ENCODE results near the gene ADAMTS20.

Gene ADAMTS20

GRCh38 chr12:43338848-43339526, 213.0 kb downstream of the ADAMTS20 start:
- Histone ChIP-seq H3K9me3 (ENCODE audit: insufficient read depth, low read length, severe bottlenecking) (no peaks in the 10 kb centered on the region), H3K79me2 (ENCODE audit: insufficient read depth, low read length) (no peaks in the 10 kb centered on the region), H3K9ac (ENCODE audit: low read depth, low read length) (no peak overlapping the region), H3K27me3 (ENCODE audit: insufficient read depth, low read length, poor library complexity) (no peaks in the 10 kb centered on the region), H3K36me3 (ENCODE audit: insufficient read depth, low read length) (no peaks in the 10 kb centered on the region), H3K4me3 (ENCODE audit: low read depth in 1 of 2, low read length in 2 of 2) (no peak overlapping the region), H4K20me1 (ENCODE audit: insufficient read depth, low read length) (no peaks in the 10 kb centered on the region), H3K4me1 (ENCODE audit: insufficient read depth, low read length) (no peaks in the 10 kb centered on the region), H2AFZ (ENCODE audit: low read depth, low read length) (no peak overlapping the region), H3K27ac (ENCODE audit: low read length) (no peak overlapping the region), H3K4me2 (ENCODE audit: insufficient read depth, low read length) (no peak overlapping the region)
- ATAC-seq (ENCODE audit: insufficient read depth, low read depth) (no peak), DNase-seq (no peak)
- TF ChIP-seq CTCF (IDR thresholded peaks at IDR 0.05; ENCODE audit: borderline replicate concordance, extremely low read depth, low read length, poor library complexity, severe bottlenecking) (peak; percentile 50), EZH2 (IDR thresholded peaks at IDR 0.05; ENCODE audit: borderline replicate concordance, low read depth, low read length, severe bottlenecking) (no peak)

- Histone ChIP-seq H2AFZ (ENCODE audit: low read depth, low read length) (no peak overlapping the region), H3K27me3 (ENCODE audit: insufficient read depth, low read length, poor library complexity) (no peaks in the 10 kb centered on the region), H3K36me3 (ENCODE audit: insufficient read depth, low read length) (no peaks in the 10 kb centered on the region), H3K4me1 (ENCODE audit: insufficient read depth, low read length) (no peaks in the 10 kb centered on the region), H3K9ac (ENCODE audit: low read depth, low read length) (no peak overlapping the region), H4K20me1 (ENCODE audit: insufficient read depth, low read length) (no peaks in the 10 kb centered on the region), H3K9me3 (ENCODE audit: insufficient read depth, low read length, severe bottlenecking) (no peaks in the 10 kb centered on the region), H3K79me2 (ENCODE audit: insufficient read depth, low read length) (no peaks in the 10 kb centered on the region), H3K27ac (ENCODE audit: low read length) (no peak overlapping the region), H3K4me3 (ENCODE audit: low read depth in 1 of 2, low read length in 2 of 2) (no peak overlapping the region), H3K4me2 (ENCODE audit: insufficient read depth, low read length) (no peak overlapping the region)
- TF ChIP-seq EZH2 (IDR thresholded peaks at IDR 0.05; ENCODE audit: borderline replicate concordance, low read depth, low read length, severe bottlenecking), result no peak
- no peak for TF ChIP-seq CTCF (IDR thresholded peaks at IDR 0.05; ENCODE audit: borderline replicate concordance, extremely low read depth, low read length, poor library complexity, severe bottlenecking)
- ATAC-seq (ENCODE audit: insufficient read depth, low read depth), result no peak
- DNase-seq, result no peak
Observed at GRCh38 chr12:43337571-43338444, 214.2 kb downstream of the ADAMTS20 start.

DNA sequence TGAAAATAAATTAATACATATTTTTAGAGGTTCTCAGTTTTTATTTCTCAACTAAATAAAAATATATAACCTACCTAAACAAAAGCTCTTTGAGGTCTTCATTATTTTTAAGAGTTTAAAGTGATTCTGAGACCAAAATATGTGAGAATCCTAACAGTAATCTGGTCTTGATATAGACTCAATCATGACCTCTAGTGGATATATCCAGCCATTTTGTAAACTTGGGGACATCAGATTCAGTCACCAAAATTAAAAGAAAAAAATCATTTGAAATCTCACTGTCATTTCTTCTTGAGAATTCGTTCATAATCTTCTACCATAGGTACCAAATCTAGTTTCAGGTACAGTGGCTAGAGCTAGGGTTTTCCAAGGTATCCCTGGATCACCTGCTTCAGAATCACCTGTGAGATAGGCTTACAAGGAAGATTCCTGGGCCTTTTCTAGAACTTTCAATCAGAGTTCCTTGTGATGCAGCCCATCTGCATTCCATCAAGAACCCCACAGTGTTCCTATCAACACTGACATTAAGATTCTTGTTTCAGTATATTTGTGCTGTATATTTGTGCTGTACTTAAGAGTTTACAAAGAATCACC, 214.9 kb downstream of the ADAMTS20 start:
- Histone ChIP-seq H3K79me2 (ENCODE audit: insufficient read depth, low read length) (no peaks in the 10 kb centered on the region), H3K4me1 (ENCODE audit: insufficient read depth, low read length) (no peaks in the 10 kb centered on the region), H3K9ac (ENCODE audit: low read depth, low read length) (no peak overlapping the region), H3K27ac (ENCODE audit: low read length) (no peak overlapping the region), H2AFZ (ENCODE audit: low read depth, low read length) (no peak overlapping the region), H3K4me2 (ENCODE audit: insufficient read depth, low read length) (no peak overlapping the region), H4K20me1 (ENCODE audit: insufficient read depth, low read length) (no peaks in the 10 kb centered on the region), H3K4me3 (ENCODE audit: low read depth in 1 of 2, low read length in 2 of 2) (no peak overlapping the region), H3K36me3 (ENCODE audit: insufficient read depth, low read length) (no peaks in the 10 kb centered on the region), H3K27me3 (ENCODE audit: insufficient read depth, low read length, poor library complexity) (no peaks in the 10 kb centered on the region), H3K9me3 (ENCODE audit: insufficient read depth, low read length, severe bottlenecking) (no peaks in the 10 kb centered on the region)
- TF ChIP-seq EZH2 (IDR thresholded peaks at IDR 0.05; ENCODE audit: borderline replicate concordance, low read depth, low read length, severe bottlenecking) (no peak), CTCF (IDR thresholded peaks at IDR 0.05; ENCODE audit: borderline replicate concordance, extremely low read depth, low read length, poor library complexity, severe bottlenecking) (peak; percentile 40)
- no peak for DNase-seq
- no peak for ATAC-seq (ENCODE audit: insufficient read depth, low read depth)
